Stomach (tissue), 9 donors: ENCODE results near the gene ZNF620. TPM values are rescaled to one million over a fixed set of nuclear protein-coding genes. Genes with fewer than 3 reads are reported as not detected.

Experiments used
- DNase-seq, 2 donors: peaks; one replicate each; pipeline versions ENCODE4 v3.0.0 to v3.0.0-alpha.2; 2013 to 2019
- H3K27ac ChIP-seq, 5 donors: fragments of 200-600 bp in 4 of 5; sonication (generic) in 4 of 5; one replicate each; pipeline ENCODE4 v1.5.1; 2013 to 2019; ENCODE audit warnings: mild to moderate bottlenecking in 1 of 5, moderate library complexity in 1 of 5
- H3K27me3 ChIP-seq, 3 donors: fragments of 200-600 bp; sonication (generic); one replicate each; pipeline ENCODE4 v1.5.1; 2017 to 2019; ENCODE audit warnings: mixed run types in 1 of 3
- H3K36me3 ChIP-seq, 4 donors: fragments of 200-600 bp; sonication (generic); 1 replicate in 3 of 4; 2 replicates in 1 of 4; pipeline ENCODE4 v1.5.1; 2016 to 2019
- H3K4me1 ChIP-seq, 4 donors: fragments of 200-600 bp; sonication (generic); one replicate each; pipeline ENCODE4 v1.5.1; 2016 to 2019
- H3K4me3 ChIP-seq, 4 donors: fragments of 200-600 bp; sonication (generic) in 3 of 4; one replicate each; pipeline ENCODE4 v1.5.1; 2016 to 2019; ENCODE audit warnings: mild to moderate bottlenecking in 1 of 4
- H3K9me3 ChIP-seq, 4 donors: fragments of 200-600 bp; sonication (generic); one replicate each; pipeline ENCODE4 v1.5.1; 2016 to 2019
- EP300 ChIP-seq: sonication (generic); formaldehyde crosslinking; IDR thresholded peaks from one replicate; pipeline ENCODE4 v1.6.1; 2017; ENCODE audit warnings: antibody characterized with exemption
- POLR2A ChIP-seq, 4 donors: fragments of 450-650 bp; IDR thresholded peaks; one replicate each; pipeline ENCODE4 v1.6.1; 2016; ENCODE audit warnings: antibody characterized with exemption in 4 of 4, control low read depth in 2 of 4, mild to moderate bottlenecking in 1 of 4, moderate library complexity in 1 of 4
- POLR2AphosphoS5 ChIP-seq, 3 donors: sonication (generic); formaldehyde crosslinking; IDR thresholded peaks; one replicate each; pipeline ENCODE4 v1.6.1; 2016; ENCODE audit warnings: antibody characterized with exemption in 3 of 3
- WGBS, 5 donors: extraction: QIAGEN DNeasy Blood & Tissue Kit in 3 of 5; methylation state at CpG; one replicate each; pipeline versions ENCODE4 v1.1.5 to v1.1.7; 2013 to 2018; 5-methylcytosine and 5-hydroxymethylcytosine counted together
- intact Hi-C: fragments of 100-400 bp; cut with DNase I; formaldehyde crosslinking; loops from one replicate; pipeline ENCODE4 v1.15.1; 2023; ENCODE audit warnings: low total_unique reads
- polyA plus RNA-seq, 3 donors: library from polyadenylated mRNA; stranded (reverse); fragments of 200-250 nt; gene quantifications; one replicate each; pipeline ENCODE4 v1.2.3, GENCODE V29; 2013
- total RNA-seq, 5 donors: library from RNA; depleted of rRNA; stranded (reverse); fragments of >200 nt; gene quantifications; one replicate each; pipeline versions ENCODE4 v1.1.0 to v1.2.3, GENCODE V29; 2014 to 2016
- TF ChIP-seq, protein P1 (sequence below), 7 experiments: fragments of 450-650 bp in 4 of 7; fragments of 200-600 bp in 3 of 7; sonication (generic) in 3 of 7; IDR thresholded peaks; one replicate each; pipeline ENCODE4 v1.5.1; 2016 to 2019; ENCODE audit warnings: antibody characterized with exemption in 7 of 7, control low read depth in 2 of 7, mild to moderate bottlenecking in 1 of 7
- donor health status: healthy with polysubstance abuse.
- donor health status: Bipolar disorder and iron deficiency.
- donor health status: healthy.

ZNF620 gene
- total and polyA plus RNA-seq, 8 donors: 0.92 to 77.0 (median 1.7) TPM; not detected in 1

DNA sequence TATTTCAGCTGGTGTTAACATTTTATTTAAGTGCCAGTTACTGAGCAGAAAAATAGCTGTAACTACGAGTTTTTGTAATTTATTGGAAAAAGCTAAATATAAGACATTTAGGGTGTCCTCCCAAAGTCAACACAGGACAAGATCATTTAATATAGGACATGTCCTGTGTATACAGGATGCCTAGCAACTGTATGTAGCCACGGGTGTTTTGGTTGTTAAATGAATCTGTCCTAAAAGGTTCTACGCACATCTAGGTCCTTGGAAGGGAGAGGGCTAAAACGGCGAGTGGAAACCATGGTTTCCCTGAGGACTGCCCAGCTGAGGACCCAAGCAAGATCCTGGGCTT lies 18.4 kb downstream of the ZNF620 start:
- WGBS, 5 donors: 12 to 25% (median 20%) methylated on average over 5 of the region's 5 CpGs
- intact Hi-C loops: no loop called here
- TF ChIP-seq, protein P1, sequence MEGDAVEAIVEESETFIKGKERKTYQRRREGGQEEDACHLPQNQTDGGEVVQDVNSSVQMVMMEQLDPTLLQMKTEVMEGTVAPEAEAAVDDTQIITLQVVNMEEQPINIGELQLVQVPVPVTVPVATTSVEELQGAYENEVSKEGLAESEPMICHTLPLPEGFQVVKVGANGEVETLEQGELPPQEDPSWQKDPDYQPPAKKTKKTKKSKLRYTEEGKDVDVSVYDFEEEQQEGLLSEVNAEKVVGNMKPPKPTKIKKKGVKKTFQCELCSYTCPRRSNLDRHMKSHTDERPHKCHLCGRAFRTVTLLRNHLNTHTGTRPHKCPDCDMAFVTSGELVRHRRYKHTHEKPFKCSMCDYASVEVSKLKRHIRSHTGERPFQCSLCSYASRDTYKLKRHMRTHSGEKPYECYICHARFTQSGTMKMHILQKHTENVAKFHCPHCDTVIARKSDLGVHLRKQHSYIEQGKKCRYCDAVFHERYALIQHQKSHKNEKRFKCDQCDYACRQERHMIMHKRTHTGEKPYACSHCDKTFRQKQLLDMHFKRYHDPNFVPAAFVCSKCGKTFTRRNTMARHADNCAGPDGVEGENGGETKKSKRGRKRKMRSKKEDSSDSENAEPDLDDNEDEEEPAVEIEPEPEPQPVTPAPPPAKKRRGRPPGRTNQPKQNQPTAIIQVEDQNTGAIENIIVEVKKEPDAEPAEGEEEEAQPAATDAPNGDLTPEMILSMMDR (IDR thresholded peaks at IDR 0.05): no peak
- TF ChIP-seq POLR2AphosphoS5 (IDR thresholded peaks at IDR 0.05): no peak
- no peak for TF ChIP-seq EP300

DNA sequence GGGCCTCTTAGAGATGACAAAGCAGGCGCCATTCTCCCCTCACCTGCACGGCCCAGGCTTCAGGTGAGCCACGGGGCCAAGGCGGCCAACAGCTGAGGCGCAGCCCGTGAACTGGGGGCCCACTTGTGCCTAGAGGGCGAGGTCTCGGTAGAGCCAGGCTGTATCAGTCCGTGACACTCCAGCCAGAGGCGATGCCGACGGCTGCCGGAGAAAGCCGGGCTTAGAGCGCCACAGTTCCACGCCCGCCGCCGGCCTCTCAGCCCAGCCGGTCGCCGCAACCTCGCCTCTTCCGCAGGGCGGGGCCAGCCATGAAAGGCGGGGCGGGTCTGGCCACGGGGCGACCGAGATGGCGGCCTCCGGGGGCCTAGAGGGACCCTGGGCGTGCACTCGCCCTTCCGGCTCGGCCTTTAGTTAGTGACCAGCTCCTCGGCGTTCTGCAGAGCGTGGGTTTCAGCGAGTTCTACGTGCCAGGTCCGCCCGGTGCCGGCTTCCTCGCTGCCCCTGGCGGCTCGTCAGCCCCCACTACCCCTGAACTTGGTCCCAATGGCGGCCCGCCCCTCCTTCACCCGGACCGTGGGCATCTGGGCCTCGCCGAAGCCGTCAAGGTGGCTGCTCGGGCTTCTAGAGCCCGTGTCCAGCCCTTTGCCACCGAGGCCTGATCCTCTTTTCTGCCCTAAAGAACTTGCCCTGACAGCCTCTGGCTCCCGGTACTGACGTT lies 18.9 kb downstream of the ZNF620 start, which contains the start of gene ZNF621:
Gene ZNF621, plus strand, starts transcription at position 393 of the 718 bp plus-strand sequence. CDS start 881 bp downstream, outside the sequence.
- 0 to 2% (median 1%) methylated on average over 45 to 59 of the region's 59 CpGs for WGBS, 5 donors
- H3K27me3 ChIP-seq: no peaks in the 10 kb centered on the region
- intact Hi-C loops: no loop called here
- peak within 1 kb of the TSS; percentile 52 to 89 (median 68) for H3K4me3 ChIP-seq
- peaks cover 10 to 33% (median 31%) of the 10 kb centered on the region in 4 donors for H3K36me3 ChIP-seq
- H3K4me1 ChIP-seq: peaks cover 11 to 38% (median 30%) of the 10 kb centered on the region in 4 donors
- DNase-seq: peak; percentile 94 to 97
- peak; percentile 45 to 98 (median 96) for TF ChIP-seq POLR2AphosphoS5 (IDR thresholded peaks at IDR 0.05)
- TF ChIP-seq EP300: no peak
- TF ChIP-seq, protein P1 (IDR thresholded peaks at IDR 0.05): no peak
- peak in 2 of 4 donors; percentile 32 to 93 for TF ChIP-seq POLR2A (IDR thresholded peaks at IDR 0.05)
- no peaks in the 10 kb centered on the region for H3K9me3 ChIP-seq
- peak within 1 kb of the TSS; percentile 88 to 94 (median 89) for H3K27ac ChIP-seq

More for the DNA sequence above, 18.4 kb downstream of the ZNF620 start:
- peaks cover 7 to 28% (median 25%) of the 10 kb centered on the region in 4 donors for H3K36me3 ChIP-seq
- H3K4me1 ChIP-seq: peaks cover 11 to 38% (median 30%) of the 10 kb centered on the region in 4 donors
- H3K27me3 ChIP-seq: no peaks in the 10 kb centered on the region
- no peaks in the 10 kb centered on the region for H3K9me3 ChIP-seq
- DNase-seq: no peak
- peak overlapping the region; percentile 88 to 94 (median 89) for H3K27ac ChIP-seq
- peak overlapping the region; percentile 52 to 89 (median 68) for H3K4me3 ChIP-seq

GRCh38 chr3:40528426-40528825 lies 22.6 kb downstream of the ZNF620 start:
- intact Hi-C loops: no loop called here
- 91 to 99% (median 96%) methylated on average over 3 of the region's 3 CpGs for WGBS, 5 donors
- TF ChIP-seq, protein P1 (IDR thresholded peaks at IDR 0.05): no peak
- TF ChIP-seq POLR2A (IDR thresholded peaks at IDR 0.05) (no peak), POLR2AphosphoS5 (IDR thresholded peaks at IDR 0.05) (no peak), EP300 (no peak)

GRCh38 chr3:40532252-40532651 lies 26.4 kb downstream of the ZNF620 start:
- H3K27ac ChIP-seq: no peak overlapping the region
- H3K4me3 ChIP-seq: no peak overlapping the region
- TF ChIP-seq POLR2AphosphoS5 (IDR thresholded peaks at IDR 0.05) (no peak), EP300 (no peak), POLR2A (IDR thresholded peaks at IDR 0.05) (no peak)
- TF ChIP-seq, protein P1 (IDR thresholded peaks at IDR 0.05): no peak
- peaks cover 55 to 100% (median 97%) of the 10 kb centered on the region in 4 donors for H3K36me3 ChIP-seq
- peaks cover 0 to 33% (median 19%) of the 10 kb centered on the region in 4 donors for H3K9me3 ChIP-seq
- H3K27me3 ChIP-seq: no peaks in the 10 kb centered on the region
- intact Hi-C loops: no loop called here
- peaks cover 0 to 3% (median 1%) of the 10 kb centered on the region in 4 donors for H3K4me1 ChIP-seq
- WGBS, 5 donors: 93 to 99% (median 98%) methylated on average over 5 of the region's 5 CpGs
- DNase-seq: no peak

More at GRCh38 chr3:40528426-40528825, 22.6 kb downstream of the ZNF620 start:
- H3K27me3 ChIP-seq: no peaks in the 10 kb centered on the region
- no peak overlapping the region for H3K4me3 ChIP-seq
- peaks cover 47 to 70% (median 68%) of the 10 kb centered on the region in 4 donors for H3K36me3 ChIP-seq
- H3K27ac ChIP-seq: no peak overlapping the region
- H3K4me1 ChIP-seq: peaks cover 11 to 35% (median 30%) of the 10 kb centered on the region in 4 donors
- no peak for DNase-seq
- H3K9me3 ChIP-seq: peaks cover 0 to 28% (median 15%) of the 10 kb centered on the region in 4 donors
